CD4-positive, alpha-beta T cell treated with Interleukin-12 subunit alpha and Interleukin-12 subunit beta, for 1 hour (primary cell): ENCODE data around the gene EEF2.

Source experiments
- DNase-seq: peaks from one replicate; pipeline ENCODE4 v3.0.0-alpha.2; 2020

Gene EEF2

DNA sequence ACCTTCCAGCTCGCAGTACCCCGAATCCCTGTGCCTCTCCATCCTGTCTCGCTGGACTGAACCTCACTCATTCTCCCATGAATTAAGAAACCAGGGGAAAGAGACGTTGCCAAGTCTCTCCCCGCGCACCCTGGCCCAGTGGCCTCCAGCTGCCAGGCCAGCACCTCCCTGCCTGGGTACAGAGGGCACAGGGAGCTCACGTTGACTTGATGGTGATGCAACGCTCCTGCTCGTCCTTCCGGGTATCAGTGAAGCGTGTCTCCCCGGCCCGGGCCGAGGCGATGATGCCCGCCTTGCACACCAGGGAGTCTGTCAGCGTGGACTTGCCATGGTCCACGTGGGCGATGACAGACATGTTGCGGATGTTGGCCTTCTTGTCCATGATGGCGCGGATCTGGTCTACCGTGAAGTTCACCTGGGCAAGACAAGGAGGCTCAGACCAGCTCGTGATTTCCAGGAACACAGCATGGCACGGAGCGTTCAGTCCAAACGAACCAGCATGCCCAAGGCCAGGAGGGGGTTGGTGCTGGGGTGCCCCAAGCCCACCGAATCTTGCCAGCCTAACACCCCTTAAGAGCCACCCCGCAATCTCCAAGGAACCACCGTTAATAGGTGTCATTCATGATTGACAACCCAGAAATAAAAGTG, 1.2 kb downstream of the EEF2 start:
- DNase-seq, result peak; percentile 29

DNA sequence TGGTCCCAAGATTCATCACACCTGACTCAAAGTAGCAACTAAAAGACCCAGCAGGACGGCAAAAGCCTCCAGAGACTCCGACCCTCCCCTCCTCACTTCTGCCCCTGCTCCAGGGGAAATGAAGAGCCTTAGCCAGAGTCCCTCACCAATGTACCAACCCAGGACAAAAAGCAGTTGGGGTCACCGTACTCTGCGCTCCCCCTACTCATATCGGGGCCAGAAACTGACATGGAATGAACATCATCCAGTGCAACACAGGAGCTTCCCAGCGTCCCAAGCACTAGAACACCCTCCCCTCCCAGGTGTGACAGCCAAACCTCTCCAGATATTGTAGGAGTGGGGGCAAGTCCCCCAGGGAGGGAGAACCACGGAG, 1.7 kb downstream of the EEF2 start:
- no peak for DNase-seq

DNA sequence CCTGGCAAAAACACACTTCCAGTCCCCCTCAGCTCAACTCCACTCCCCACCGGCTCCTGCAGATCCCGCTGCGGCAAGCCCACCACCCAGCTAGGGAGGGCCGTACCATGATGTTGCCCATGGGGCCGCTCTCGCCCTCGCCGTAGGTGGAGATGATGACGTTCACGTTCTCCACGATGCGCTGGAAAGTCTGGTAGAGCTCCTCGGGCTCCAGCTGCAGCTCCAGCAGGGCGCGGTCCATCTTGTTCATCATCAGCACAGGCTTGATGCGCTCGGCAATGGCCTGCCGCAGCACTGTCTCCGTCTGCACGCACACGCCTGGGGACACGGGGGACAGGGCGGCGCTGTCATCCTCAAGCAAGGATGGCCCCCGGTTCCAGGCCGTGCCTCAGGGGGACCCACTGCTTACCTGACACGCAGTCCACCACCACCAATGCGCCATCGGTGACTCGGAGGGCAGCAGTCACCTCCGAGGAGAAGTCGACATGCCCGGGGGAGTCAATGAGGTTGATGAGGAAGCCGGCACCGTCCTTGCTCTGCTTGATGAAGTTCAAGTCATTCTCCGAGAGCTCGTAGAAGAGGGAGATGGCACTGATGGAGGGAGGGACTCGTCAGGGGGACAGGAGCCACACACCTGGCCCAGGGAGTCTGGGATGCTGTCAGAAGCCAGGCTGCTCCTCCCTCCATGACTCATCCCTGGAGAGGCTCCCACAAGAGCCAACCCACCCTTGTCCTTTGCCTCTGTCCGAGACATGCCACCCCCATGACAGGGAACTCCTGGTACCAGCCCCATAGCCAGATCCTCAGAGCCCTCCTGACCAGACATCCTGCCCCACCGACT, 2.3 kb downstream of the EEF2 start:
- no peak for DNase-seq

- DNase-seq, result no peak
Observed at GRCh38 chr19:3981736-3982681, 3.3 kb downstream of the EEF2 start.

DNA sequence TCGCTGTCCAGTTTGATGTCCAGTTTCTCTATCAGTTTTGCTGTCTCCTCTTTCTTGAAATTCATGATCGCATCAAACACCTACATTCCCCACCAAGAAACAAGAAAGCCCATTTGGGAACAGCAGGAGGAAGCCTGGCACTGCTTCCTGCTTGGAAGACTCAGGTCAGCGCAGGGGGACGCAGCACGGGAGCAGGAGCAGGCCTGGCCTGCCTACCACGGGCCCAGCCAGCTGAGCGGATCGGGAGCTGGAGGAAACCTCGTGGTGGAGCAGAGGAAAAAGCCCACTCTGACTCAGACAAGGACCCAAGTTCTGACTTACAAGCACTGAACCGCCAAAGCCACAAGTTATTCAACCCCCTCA, 3.9 kb downstream of the EEF2 start:
- no peak for DNase-seq

DNA sequence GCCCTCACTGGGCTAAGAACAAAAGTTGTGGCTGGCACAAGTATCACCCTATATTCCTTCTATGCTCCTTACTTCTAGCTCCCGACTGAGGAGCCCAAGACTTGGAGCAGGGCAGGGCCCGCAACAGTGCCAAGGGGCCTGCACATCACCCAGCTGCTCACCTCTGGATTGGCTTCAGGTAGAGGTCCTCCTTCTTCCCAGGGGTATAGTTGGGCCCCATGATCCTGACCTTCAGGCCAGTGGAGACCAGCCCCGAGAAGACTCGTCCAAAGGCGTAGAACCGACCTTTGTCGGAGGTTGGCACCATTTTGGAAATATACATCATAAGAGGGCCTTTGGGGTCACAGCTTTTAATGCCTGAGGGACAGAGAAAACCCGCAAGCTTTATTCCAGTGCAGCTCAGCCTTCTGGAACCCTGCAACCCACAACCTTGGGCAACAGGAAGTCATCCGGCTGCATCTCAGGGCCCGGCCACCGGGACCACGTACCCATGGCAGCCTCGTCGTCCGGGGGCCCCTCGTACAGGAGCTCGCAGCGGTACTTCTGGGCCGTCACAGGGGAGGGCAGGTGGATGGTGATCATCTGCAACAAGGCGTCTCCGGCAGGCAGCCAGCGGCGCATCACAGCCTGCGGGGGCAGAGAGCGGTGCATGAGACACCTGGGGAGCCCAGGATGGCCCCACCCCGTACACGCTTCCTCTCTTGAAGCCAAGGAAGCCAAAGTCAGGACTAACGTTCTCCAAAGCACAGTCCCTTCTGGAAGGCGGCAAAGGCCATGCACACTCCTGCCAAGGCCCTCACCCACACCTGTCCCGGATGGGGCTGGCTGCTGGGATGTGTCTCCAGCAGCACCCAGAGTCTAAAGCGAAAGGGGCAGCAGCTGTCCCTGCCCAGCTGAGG, 4.7 kb downstream of the EEF2 start:
- no peak for DNase-seq

GRCh38 chr19:3979674-3980352, 5.5 kb downstream of the EEF2 start:
- DNase-seq, result peak; percentile 8

GRCh38 chr19:3979289-3979673, 6.0 kb downstream of the EEF2 start:
- no peak for DNase-seq

GRCh38 chr19:3978145-3978544, 7.1 kb downstream of the EEF2 start:
- no peak for DNase-seq

GRCh38 chr19:3977242-3978143, 7.8 kb downstream of the EEF2 start:
- peak; percentile 22 for DNase-seq

- DNase-seq, result peak; percentile 18
Observed at GRCh38 chr19:3976495-3977241, 8.6 kb downstream of the EEF2 start.

DNA sequence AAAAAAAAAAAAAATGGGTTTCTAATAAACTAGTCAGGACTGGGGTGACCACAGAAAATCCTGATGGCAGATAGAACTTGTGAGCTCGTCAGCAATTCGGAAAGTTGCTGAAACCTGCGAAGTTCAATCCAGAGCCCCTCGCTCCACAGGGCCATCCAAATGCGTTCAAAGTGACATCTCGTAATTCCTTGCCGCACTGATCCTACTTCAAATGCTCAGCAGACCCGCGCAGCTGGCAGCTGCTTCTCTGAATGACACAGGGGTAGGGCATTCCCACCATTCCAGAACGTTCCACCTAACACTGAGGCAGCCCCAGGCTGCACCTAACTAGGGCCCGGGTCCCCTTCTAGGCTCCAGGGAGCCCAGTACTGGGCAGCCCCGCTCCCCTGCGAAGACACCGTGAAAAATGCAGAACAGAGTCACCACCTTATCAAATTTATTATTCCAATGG, 9.6 kb downstream of the EEF2 start:
- peak; percentile 23 for DNase-seq

- DNase-seq, result peak; percentile 10
Observed at GRCh38 chr19:3975144-3975543, 10.1 kb downstream of the EEF2 start.

GRCh38 chr19:3970808-3971598, 14.3 kb downstream of the EEF2 start, which contains the start of gene DAPK3:
Gene DAPK3 (minus strand): TSS chr19:3971099. CDS start chr19:3969735, 1,364 bp downstream.
- DNase-seq, result peak; percentile 93

DNA sequence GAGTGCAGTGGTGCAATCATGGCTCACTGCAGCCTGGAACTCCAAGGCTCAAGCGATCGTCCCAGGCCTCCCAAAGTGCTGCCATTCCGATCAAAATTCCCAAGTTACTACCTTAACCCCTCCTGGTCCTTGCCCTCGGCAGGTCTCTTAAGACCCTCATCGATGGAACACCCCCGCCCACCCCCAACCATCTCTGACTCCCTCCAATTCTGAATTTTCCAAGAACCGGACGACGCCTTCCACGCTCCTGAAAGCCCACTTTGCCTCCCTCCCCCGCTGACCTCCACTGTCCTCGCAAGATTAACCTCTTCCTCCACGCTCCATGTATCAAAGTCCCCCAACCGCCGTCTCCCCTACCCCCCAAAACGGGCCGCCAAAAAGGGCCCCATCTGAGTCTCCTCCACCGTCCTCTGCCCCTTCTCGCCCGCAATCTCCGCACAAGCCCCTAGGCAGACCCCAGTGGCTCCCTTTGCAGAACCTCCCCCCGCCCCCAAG, 14.9 kb downstream of the EEF2 start:
- DNase-seq, result no peak

DNA sequence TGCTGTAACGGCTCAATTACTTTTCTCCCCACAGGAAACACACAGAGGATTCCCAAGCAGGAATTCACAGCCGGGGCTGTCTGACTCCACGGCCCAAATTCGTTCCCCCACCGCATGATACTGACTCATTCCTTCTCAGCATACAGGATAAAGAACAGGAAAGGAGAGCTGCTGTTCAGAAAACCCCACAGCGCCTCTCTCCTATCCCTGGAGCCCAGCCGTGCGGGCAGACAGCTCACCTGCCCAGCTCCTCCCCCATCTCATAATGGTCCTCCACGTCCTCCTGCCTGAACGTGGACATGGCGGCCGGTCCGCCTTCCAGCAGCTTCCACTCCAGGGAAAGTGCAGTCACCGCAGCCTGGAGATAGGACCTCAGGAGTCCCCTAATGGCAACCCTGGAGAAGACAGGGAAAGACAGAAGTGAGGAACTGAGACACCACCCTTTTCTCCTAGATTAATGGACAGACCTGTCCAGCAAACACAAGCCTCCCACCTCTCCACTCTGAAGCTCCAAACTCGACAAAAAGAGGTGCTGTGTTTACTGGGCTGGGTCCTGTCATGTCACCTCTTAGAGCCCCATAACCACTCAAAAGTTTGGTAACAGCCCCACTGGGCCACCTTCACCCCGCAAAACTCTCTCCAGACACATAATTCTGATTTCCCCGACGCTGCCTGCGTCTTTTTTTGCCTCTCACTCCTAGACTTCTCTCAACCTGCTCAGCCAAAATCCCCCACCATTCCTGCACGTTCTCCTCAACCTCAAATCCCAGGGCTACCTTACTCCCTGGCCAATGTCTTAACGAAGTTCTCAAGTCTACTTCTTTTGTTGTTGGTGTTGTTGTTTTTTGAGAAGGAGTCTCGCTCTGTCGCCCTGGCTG, 15.6 kb downstream of the EEF2 start:
- DNase-seq, result no peak
